Astrocyte (in vitro differentiated cells and primary cell): ENCODE data around the gene PLEKHG2. TPM values are rescaled to one million over a fixed set of nuclear protein-coding genes. Genes with fewer than 3 reads are reported as not detected.
A peak's percentile ranks its signal among the peaks of the same experiment; 100 is the strongest.

ENCODE experiments used
- DNase-seq: peaks from one replicate; pipeline ENCODE4 v3.0.0-alpha.2; 2010; ENCODE audit warnings: low read depth
- FAIRE-seq: peaks from 2 replicates; lab custom pipeline; 2011; peaks lifted over from hg19 to GRCh38; lab: Jason Lieb, UNC
- H2AFZ ChIP-seq: 2 replicates; pipeline ENCODE4 v1.6.0; 2012; ENCODE audit warnings: low read depth, low read length, inconsistent platforms
- H3K27ac ChIP-seq: 2 replicates; pipeline ENCODE4 v1.5.1; 2011; ENCODE audit warnings: low read depth, low read length, inconsistent platforms
- H3K27me3 ChIP-seq: 2 replicates; pipeline ENCODE4 v1.6.0; 2011; ENCODE audit warnings: low read length, inconsistent platforms; ENCODE audit not compliant: insufficient read depth
- H3K36me3 ChIP-seq: 2 replicates; pipeline ENCODE4 v1.5.1; 2011; ENCODE audit warnings: low read length, inconsistent platforms; ENCODE audit not compliant: insufficient read depth
- H3K4me1 ChIP-seq: 2 replicates; pipeline ENCODE4 v1.5.1; 2011; ENCODE audit warnings: low read length, inconsistent platforms; ENCODE audit not compliant: insufficient read depth
- H3K4me2 ChIP-seq: 2 replicates; pipeline ENCODE4 v1.6.0; 2012; ENCODE audit warnings: low read length, inconsistent platforms
- H3K4me3 ChIP-seq: 2 replicates; pipeline ENCODE4 v1.5.1; 2011; ENCODE audit warnings: low read depth, mild to moderate bottlenecking, low read length, inconsistent platforms; ENCODE audit not compliant: insufficient read depth
- H3K79me2 ChIP-seq: 2 replicates; pipeline ENCODE4 v1.6.0; 2012; ENCODE audit warnings: mild to moderate bottlenecking, low read length, inconsistent platforms; ENCODE audit not compliant: insufficient read depth
- H3K9ac ChIP-seq: 2 replicates; pipeline ENCODE4 v1.6.0; 2012; ENCODE audit warnings: mild to moderate bottlenecking, low read length, inconsistent platforms
- H3K9me3 ChIP-seq: 2 replicates; pipeline ENCODE4 v1.5.1; 2012; ENCODE audit warnings: low read depth, mild to moderate bottlenecking, low read length, inconsistent platforms; ENCODE audit not compliant: insufficient read depth
- H4K20me1 ChIP-seq: 2 replicates; pipeline ENCODE4 v1.6.0; 2012; ENCODE audit warnings: low read length, inconsistent platforms; ENCODE audit not compliant: insufficient read depth
- H3K27ac Mint-ChIP-seq: one replicate; pipeline ENCODE4 v1.8.0; 2021; ENCODE audit warnings: mild to moderate bottlenecking, mixed read lengths; ENCODE audit not compliant: unreplicated experiment
- H3K27me3 Mint-ChIP-seq: one replicate; pipeline ENCODE4 v1.8.0; 2021; ENCODE audit warnings: low read depth, mixed read lengths; ENCODE audit not compliant: unreplicated experiment
- H3K36me3 Mint-ChIP-seq: one replicate; pipeline ENCODE4 v1.8.0; 2021; ENCODE audit warnings: low read depth, mixed read lengths; ENCODE audit not compliant: unreplicated experiment
- H3K4me1 Mint-ChIP-seq: one replicate; pipeline ENCODE4 v1.8.0; 2021; ENCODE audit warnings: low read depth, mixed read lengths; ENCODE audit not compliant: unreplicated experiment
- H3K4me3 Mint-ChIP-seq: one replicate; pipeline ENCODE4 v1.8.0; 2021; ENCODE audit warnings: mild to moderate bottlenecking, moderate library complexity, mixed read lengths; ENCODE audit not compliant: unreplicated experiment
- H3K9me3 Mint-ChIP-seq: one replicate; pipeline ENCODE4 v1.8.0; 2021; ENCODE audit warnings: mild to moderate bottlenecking, mixed read lengths; ENCODE audit not compliant: unreplicated experiment
- EZH2 ChIP-seq: IDR thresholded peaks from 2 replicates; pipeline ENCODE4 v1.6.1; 2012; ENCODE audit warnings: mild to moderate bottlenecking, low read length, inconsistent platforms; ENCODE audit not compliant: insufficient read depth
- total RNA-seq: library from RNA; stranded (reverse); gene quantifications from 2 replicates; pipeline ENCODE4 v1.2.1, GENCODE V29; 2021
- TF ChIP-seq, protein P1 (sequence below): IDR thresholded peaks from 2 replicates; pipeline ENCODE4 v1.5.1; 2011; ENCODE audit warnings: low read depth, mild to moderate bottlenecking, inconsistent platforms, low read length, moderate library complexity; ENCODE audit not compliant: insufficient read depth

The PLEKHG2 gene
- total RNA-seq, 1 donor from 2014 or later = 102 TPM

DNA sequence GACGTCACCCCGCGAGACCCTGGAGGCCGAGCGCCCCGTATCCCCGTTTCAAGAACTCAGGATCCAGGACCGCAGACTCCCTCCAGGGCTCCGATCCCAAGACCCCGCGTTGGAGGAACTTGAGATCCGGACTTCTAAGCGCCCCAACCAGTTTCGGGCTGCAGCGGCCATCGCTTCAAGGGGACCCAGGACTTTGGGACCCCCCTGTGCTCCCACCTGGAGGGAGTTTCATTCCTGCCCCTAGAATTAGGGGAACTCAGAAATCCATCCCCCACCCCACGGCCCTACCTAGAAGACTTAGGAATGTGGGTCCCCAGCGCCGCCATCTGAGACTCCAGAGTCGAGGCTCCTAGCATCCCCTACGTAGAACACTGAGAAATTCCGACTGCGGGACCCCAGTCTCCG, 400 bp downstream of the PLEKHG2 start:
- Histone ChIP-seq H3K36me3 (peaks cover 4% of the 10 kb centered on the region), H3K4me3 (peak overlapping the region; percentile 83), H3K9me3 (no peaks in the 10 kb centered on the region), H3K9ac (peak overlapping the region; percentile 97), H3K4me2 (peak overlapping the region; percentile 97), H3K27ac (peak overlapping the region; percentile 97), H3K4me1 (peaks cover 49% of the 10 kb centered on the region), H4K20me1 (peaks cover 52% of the 10 kb centered on the region), H3K27me3 (no peaks in the 10 kb centered on the region), H2AFZ (peak overlapping the region; percentile 27), H3K79me2 (peaks cover 70% of the 10 kb centered on the region)
- Mint-ChIP-seq H3K9me3 (no peaks in the 10 kb centered on the region), H3K36me3 (peaks cover 5% of the 10 kb centered on the region), H3K4me3 (peak overlapping the region; percentile 90), H3K4me1 (peaks cover 32% of the 10 kb centered on the region), H3K27me3 (no peaks in the 10 kb centered on the region), H3K27ac (peak overlapping the region; percentile 69)
- no peak for DNase-seq
- TF ChIP-seq, protein P1, sequence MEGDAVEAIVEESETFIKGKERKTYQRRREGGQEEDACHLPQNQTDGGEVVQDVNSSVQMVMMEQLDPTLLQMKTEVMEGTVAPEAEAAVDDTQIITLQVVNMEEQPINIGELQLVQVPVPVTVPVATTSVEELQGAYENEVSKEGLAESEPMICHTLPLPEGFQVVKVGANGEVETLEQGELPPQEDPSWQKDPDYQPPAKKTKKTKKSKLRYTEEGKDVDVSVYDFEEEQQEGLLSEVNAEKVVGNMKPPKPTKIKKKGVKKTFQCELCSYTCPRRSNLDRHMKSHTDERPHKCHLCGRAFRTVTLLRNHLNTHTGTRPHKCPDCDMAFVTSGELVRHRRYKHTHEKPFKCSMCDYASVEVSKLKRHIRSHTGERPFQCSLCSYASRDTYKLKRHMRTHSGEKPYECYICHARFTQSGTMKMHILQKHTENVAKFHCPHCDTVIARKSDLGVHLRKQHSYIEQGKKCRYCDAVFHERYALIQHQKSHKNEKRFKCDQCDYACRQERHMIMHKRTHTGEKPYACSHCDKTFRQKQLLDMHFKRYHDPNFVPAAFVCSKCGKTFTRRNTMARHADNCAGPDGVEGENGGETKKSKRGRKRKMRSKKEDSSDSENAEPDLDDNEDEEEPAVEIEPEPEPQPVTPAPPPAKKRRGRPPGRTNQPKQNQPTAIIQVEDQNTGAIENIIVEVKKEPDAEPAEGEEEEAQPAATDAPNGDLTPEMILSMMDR = no peak
- TF ChIP-seq EZH2 = no peak
- FAIRE-seq = no peak

DNA sequence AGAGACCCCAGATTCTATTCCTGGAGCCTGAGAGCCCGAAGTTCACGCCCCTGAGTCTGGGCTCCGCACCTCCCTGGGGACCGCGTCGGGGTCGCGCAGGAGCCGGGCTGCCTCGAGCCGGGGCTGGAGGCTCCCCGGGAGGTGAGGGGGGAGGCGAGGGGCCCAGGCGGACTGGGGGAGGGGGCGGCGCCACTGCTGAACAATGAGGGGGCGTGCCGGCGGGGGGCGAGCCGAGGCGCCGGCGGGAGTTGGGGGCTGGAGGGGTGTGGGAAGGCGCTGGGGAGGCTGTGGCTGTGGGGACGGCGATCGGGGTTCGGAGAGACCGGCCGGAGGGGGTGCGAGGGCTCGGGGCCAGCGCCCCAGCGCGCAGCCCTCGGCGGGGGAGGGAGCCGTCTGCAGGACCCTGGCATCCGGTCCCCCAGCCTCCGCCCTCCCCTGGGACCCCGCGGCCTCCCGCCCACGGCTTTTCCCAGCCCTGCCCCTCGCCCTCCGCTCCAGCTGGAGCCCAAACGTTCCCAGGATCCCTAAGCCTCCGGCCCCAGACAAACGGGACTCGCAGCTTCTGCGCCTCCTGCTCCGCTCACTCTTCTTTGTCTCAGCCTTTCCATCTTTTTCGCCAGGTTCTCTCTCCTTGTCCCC, 922 bp downstream of the PLEKHG2 start:
- Histone ChIP-seq H3K4me2 (peak overlapping the region; percentile 97), H3K4me3 (peak overlapping the region; percentile 83), H3K27me3 (no peaks in the 10 kb centered on the region), H4K20me1 (peaks cover 51% of the 10 kb centered on the region), H3K9me3 (no peaks in the 10 kb centered on the region), H2AFZ (peak overlapping the region; percentile 27), H3K27ac (peak overlapping the region; percentile 97), H3K4me1 (peaks cover 43% of the 10 kb centered on the region), H3K79me2 (peaks cover 67% of the 10 kb centered on the region), H3K36me3 (peaks cover 4% of the 10 kb centered on the region), H3K9ac (peak overlapping the region; percentile 97)
- H3K27ac Mint-ChIP-seq = peak overlapping the region; percentile 94
- H3K4me1 Mint-ChIP-seq = peaks cover 32% of the 10 kb centered on the region
- FAIRE-seq (no peak), DNase-seq (no peak)
- TF ChIP-seq, protein P1 = no peak
- no peak for TF ChIP-seq EZH2
- H3K9me3 Mint-ChIP-seq = no peaks in the 10 kb centered on the region
- H3K36me3 Mint-ChIP-seq = peaks cover 7% of the 10 kb centered on the region
- H3K4me3 Mint-ChIP-seq = peak overlapping the region; percentile 90
- no peaks in the 10 kb centered on the region for H3K27me3 Mint-ChIP-seq

DNA sequence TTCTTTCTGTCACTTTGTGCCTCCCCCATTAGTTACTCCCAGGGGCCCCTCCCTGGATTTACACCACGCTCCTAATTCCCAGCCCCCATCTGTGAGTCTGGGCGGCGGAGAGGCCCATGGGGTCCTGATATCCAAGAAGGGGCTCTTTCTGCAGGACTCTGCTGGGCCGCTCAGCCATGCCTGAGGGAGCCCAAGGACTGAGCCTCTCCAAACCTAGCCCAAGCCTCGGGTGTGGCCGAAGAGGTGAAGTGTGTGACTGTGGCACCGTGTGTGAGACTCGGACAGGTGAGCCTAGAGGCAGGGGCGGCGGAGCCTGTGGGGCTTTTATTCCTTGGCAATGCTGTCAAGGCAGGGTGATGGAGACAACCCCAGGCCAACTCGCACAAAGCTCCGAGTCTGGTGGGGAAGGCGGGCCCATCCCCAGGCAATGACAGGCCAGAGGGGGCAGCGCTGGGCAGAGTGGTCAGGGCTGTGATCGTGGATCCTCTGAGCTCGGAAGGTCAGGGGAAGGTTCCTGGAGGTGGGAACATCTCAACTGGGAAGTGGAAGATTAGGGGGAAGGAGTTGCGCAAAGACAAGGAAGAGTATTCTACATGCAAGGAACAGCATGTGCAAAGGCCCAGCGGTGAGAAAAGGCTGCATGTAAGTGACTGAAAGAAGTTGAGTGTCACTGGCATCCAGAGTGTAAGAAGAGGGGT, 1.6 kb downstream of the PLEKHG2 start:
- peak overlapping the region; percentile 83 for H3K4me3 ChIP-seq

More for the DNA sequence above, 1.6 kb downstream of the PLEKHG2 start:
- Mint-ChIP-seq H3K27ac (peak overlapping the region; percentile 94), H3K27me3 (no peaks in the 10 kb centered on the region), H3K36me3 (peaks cover 8% of the 10 kb centered on the region), H3K4me1 (peaks cover 28% of the 10 kb centered on the region), H3K4me3 (peak overlapping the region; percentile 90), H3K9me3 (no peaks in the 10 kb centered on the region)
- Histone ChIP-seq H3K27ac (peak overlapping the region; percentile 97), H3K36me3 (peaks cover 7% of the 10 kb centered on the region), H3K79me2 (peaks cover 65% of the 10 kb centered on the region), H4K20me1 (peaks cover 52% of the 10 kb centered on the region), H2AFZ (peak overlapping the region; percentile 1), H3K9me3 (no peaks in the 10 kb centered on the region), H3K27me3 (no peaks in the 10 kb centered on the region), H3K4me1 (peaks cover 37% of the 10 kb centered on the region), H3K4me2 (peak overlapping the region; percentile 97), H3K9ac (peak overlapping the region; percentile 97)
- FAIRE-seq (no peak), DNase-seq (no peak)
- TF ChIP-seq EZH2 = no peak
- TF ChIP-seq, protein P1 = no peak
